Measurements from ENCODE around the gene RHOJ.
"Not testable (repeated sequence)": the region's sequence is repeated elsewhere in the genome, so short reads cannot be mapped to it uniquely, and the experiment has no call there.

The RHOJ gene

GRCh38 chr14:63204407-63205043, at the start of gene RHOJ:
RHOJ (plus strand) TSS chr14:63204443; CDS start chr14:63204870, 427 bp downstream.
- Histone ChIP-seq H3K9ac (ENCODE audit: low read length) (peak within 1 kb of the TSS; percentile 64), H3K4me3 (ENCODE audit: low read length) (peak within 1 kb of the TSS; percentile 61)

DNA sequence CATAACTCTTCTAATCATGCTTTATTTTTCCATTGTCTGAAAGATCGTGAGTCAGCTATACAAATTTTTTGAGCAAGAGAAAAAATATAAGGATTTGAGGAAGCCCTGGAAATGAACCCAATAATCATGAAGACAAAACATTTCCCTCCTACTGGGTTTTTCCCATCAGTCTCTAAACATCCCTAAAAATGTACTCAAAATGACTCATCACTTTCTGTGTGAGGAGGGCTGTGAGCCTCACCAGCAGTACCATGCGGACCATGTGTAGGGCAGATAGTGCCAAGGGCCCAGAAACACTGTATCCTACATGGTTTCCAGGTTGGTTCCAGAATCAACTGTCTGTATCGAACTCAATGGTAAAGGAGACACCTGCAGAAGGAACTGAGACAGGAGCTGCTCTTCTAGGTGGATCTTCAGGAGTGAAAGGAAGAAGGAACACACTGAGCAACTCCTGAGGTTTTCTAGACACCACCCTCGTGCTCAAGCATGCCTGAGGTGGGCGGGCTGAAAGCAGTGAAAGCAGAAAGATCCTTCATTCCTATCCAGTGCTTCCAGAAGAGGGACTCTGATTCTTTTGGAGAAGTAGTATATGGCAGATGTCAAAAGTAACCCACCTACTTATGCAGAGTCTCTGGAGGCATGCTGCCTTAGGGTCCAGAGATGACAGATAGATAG, 48.6 kb upstream of the RHOJ start:
- no peak overlapping the region for H3K4me3 ChIP-seq (ENCODE audit: low read length)
- no peak overlapping the region for H3K27ac ChIP-seq (ENCODE audit: low read depth, low read length)
- H3K9ac ChIP-seq (ENCODE audit: low read length): no peak overlapping the region
- H3K27me3 ChIP-seq (ENCODE audit: control insufficient read depth, insufficient read depth, low read length): no peaks in the 10 kb centered on the region
- no peaks in the 10 kb centered on the region for H3K4me1 ChIP-seq (ENCODE audit: control insufficient read depth, insufficient read depth, low read length)
- no peaks in the 10 kb centered on the region for H3K36me3 ChIP-seq (ENCODE audit: control insufficient read depth, insufficient read depth, low read length)

More at GRCh38 chr14:63204407-63205043, at the start of gene RHOJ:
- H3K27ac ChIP-seq (ENCODE audit: low read depth, low read length): peak within 1 kb of the TSS; percentile 94
- no peaks in the 10 kb centered on the region for H3K36me3 ChIP-seq (ENCODE audit: control insufficient read depth, insufficient read depth, low read length)
- H3K27me3 ChIP-seq (ENCODE audit: control insufficient read depth, insufficient read depth, low read length): no peaks in the 10 kb centered on the region
- H3K4me1 ChIP-seq (ENCODE audit: control insufficient read depth, insufficient read depth, low read length): peaks cover 6% of the 10 kb centered on the region

GRCh38 chr14:63157195-63157594, 47.0 kb upstream of the RHOJ start:
- Histone ChIP-seq H3K36me3 (ENCODE audit: control insufficient read depth, insufficient read depth, low read length) (no peaks in the 10 kb centered on the region), H3K4me3 (ENCODE audit: low read length) (no peak overlapping the region), H3K9ac (ENCODE audit: low read length) (no peak overlapping the region), H3K27ac (ENCODE audit: low read depth, low read length) (no peak overlapping the region), H3K4me1 (ENCODE audit: control insufficient read depth, insufficient read depth, low read length) (no peaks in the 10 kb centered on the region), H3K27me3 (ENCODE audit: control insufficient read depth, insufficient read depth, low read length) (no peaks in the 10 kb centered on the region)

GRCh38 chr14:63163306-63163705, 40.9 kb upstream of the RHOJ start:
- no peak overlapping the region for H3K4me3 ChIP-seq (ENCODE audit: low read length)
- H3K27me3 ChIP-seq (ENCODE audit: control insufficient read depth, insufficient read depth, low read length): no peaks in the 10 kb centered on the region
- H3K4me1 ChIP-seq (ENCODE audit: control insufficient read depth, insufficient read depth, low read length): no peaks in the 10 kb centered on the region
- H3K9ac ChIP-seq (ENCODE audit: low read length): no peak overlapping the region
- no peaks in the 10 kb centered on the region for H3K36me3 ChIP-seq (ENCODE audit: control insufficient read depth, insufficient read depth, low read length)
- no peak overlapping the region for H3K27ac ChIP-seq (ENCODE audit: low read depth, low read length)

DNA sequence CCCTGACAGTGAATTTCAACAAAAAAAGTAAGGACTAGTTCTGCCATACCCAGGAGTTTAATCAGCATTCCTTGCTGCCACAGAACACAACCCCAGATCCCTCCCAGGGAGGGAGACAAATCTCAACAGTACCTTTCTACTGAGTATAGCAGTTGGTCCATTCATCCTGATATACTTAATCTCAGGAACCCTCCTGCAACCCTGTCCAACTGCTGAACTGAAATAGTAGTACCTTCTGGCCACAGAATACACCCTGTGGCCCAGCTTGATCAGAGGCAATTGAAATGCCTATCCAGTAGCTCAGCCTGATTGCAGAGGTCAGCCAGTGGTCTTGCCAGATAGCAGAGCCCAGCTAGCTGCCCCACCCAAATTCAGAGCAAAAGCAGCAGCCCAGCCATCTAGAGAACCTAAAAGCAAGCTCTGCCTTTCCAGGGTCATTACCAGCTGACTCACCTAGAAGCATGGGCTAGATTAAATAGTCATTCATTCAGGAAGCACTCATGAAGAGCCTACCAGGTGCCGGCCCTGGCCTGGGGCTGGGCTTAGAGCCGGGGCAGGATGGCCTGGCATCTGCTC, 40.0 kb upstream of the RHOJ start:
- no peaks in the 10 kb centered on the region for H3K36me3 ChIP-seq (ENCODE audit: control insufficient read depth, insufficient read depth, low read length)
- H3K27me3 ChIP-seq (ENCODE audit: control insufficient read depth, insufficient read depth, low read length): no peaks in the 10 kb centered on the region
- H3K4me1 ChIP-seq (ENCODE audit: control insufficient read depth, insufficient read depth, low read length): no peaks in the 10 kb centered on the region
- no peak overlapping the region for H3K4me3 ChIP-seq (ENCODE audit: low read length)
- no peak overlapping the region for H3K9ac ChIP-seq (ENCODE audit: low read length)
- H3K27ac ChIP-seq (ENCODE audit: low read depth, low read length): no peak overlapping the region

GRCh38 chr14:63165267-63165666, 39.0 kb upstream of the RHOJ start:
- H3K4me1 ChIP-seq (ENCODE audit: control insufficient read depth, insufficient read depth, low read length); H3K9ac ChIP-seq (ENCODE audit: low read length); H3K4me3 ChIP-seq (ENCODE audit: low read length); H3K36me3 ChIP-seq (ENCODE audit: control insufficient read depth, insufficient read depth, low read length); H3K27ac ChIP-seq (ENCODE audit: low read depth, low read length); H3K27me3 ChIP-seq (ENCODE audit: control insufficient read depth, insufficient read depth, low read length): not testable (repeated sequence)

GRCh38 chr14:63167044-63167443, 37.2 kb upstream of the RHOJ start:
- Histone ChIP-seq H3K4me3 (ENCODE audit: low read length) (no peak overlapping the region), H3K4me1 (ENCODE audit: control insufficient read depth, insufficient read depth, low read length) (no peaks in the 10 kb centered on the region), H3K27me3 (ENCODE audit: control insufficient read depth, insufficient read depth, low read length) (no peaks in the 10 kb centered on the region), H3K27ac (ENCODE audit: low read depth, low read length) (no peak overlapping the region), H3K36me3 (ENCODE audit: control insufficient read depth, insufficient read depth, low read length) (no peaks in the 10 kb centered on the region), H3K9ac (ENCODE audit: low read length) (no peak overlapping the region)

DNA sequence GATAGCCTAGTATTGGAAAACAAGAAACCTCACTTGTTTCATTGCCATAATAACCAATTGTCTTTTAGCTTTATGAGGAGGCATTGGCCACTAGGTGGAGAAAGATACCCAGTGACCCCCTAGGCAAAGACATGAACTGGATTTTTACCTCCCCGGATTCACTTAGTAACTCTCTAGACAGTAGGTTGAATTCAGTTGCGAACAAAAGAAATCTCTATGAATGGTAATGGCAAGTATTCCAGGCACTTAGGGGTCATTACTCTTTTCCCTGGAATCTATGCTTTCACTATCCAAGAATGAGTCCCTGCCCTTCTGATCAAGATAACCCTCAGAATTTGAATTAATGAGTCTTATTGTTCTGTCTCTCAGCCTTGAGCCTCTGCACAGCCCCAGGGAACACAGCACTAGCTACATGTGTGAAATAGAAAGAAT, 29.5 kb upstream of the RHOJ start:
- Histone ChIP-seq H3K4me1 (ENCODE audit: control insufficient read depth, insufficient read depth, low read length) (peaks cover 3% of the 10 kb centered on the region), H3K27me3 (ENCODE audit: control insufficient read depth, insufficient read depth, low read length) (no peaks in the 10 kb centered on the region), H3K9ac (ENCODE audit: low read length) (no peak overlapping the region), H3K36me3 (ENCODE audit: control insufficient read depth, insufficient read depth, low read length) (no peaks in the 10 kb centered on the region), H3K4me3 (ENCODE audit: low read length) (no peak overlapping the region), H3K27ac (ENCODE audit: low read depth, low read length) (no peak overlapping the region)

DNA sequence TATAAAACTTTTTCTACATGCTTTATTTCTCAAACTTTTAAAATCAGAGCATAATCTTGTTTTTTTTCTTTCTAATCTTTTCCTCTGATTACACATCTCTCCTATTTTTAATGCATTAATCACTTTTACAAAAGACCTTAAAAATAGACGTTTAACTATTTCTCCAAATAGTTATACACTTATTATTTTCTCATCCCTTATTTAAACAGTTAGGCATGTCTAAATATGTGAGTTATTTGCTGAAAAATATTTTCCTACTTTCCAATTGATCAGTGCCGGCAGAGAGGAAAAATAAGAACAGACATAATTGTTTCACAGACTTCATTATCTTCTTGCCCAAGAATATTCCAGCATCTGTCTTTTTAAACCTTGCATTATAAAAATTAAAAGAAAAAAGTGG, 28.7 kb upstream of the RHOJ start:
- no peak overlapping the region for H3K27ac ChIP-seq (ENCODE audit: low read depth, low read length)
- no peaks in the 10 kb centered on the region for H3K27me3 ChIP-seq (ENCODE audit: control insufficient read depth, insufficient read depth, low read length)
- no peaks in the 10 kb centered on the region for H3K36me3 ChIP-seq (ENCODE audit: control insufficient read depth, insufficient read depth, low read length)
- peaks cover 3% of the 10 kb centered on the region for H3K4me1 ChIP-seq (ENCODE audit: control insufficient read depth, insufficient read depth, low read length)
- no peak overlapping the region for H3K9ac ChIP-seq (ENCODE audit: low read length)
- no peak overlapping the region for H3K4me3 ChIP-seq (ENCODE audit: low read length)

GRCh38 chr14:63178912-63179311, 25.3 kb upstream of the RHOJ start:
- Histone ChIP-seq H3K4me3 (ENCODE audit: low read length) (no peak overlapping the region), H3K9ac (ENCODE audit: low read length) (no peak overlapping the region), H3K27me3 (ENCODE audit: control insufficient read depth, insufficient read depth, low read length) (no peaks in the 10 kb centered on the region), H3K27ac (ENCODE audit: low read depth, low read length) (no peak overlapping the region), H3K36me3 (ENCODE audit: control insufficient read depth, insufficient read depth, low read length) (no peaks in the 10 kb centered on the region), H3K4me1 (ENCODE audit: control insufficient read depth, insufficient read depth, low read length) (peaks cover 3% of the 10 kb centered on the region)

- no peak overlapping the region for H3K4me3 ChIP-seq (ENCODE audit: low read length)
- no peak overlapping the region for H3K9ac ChIP-seq (ENCODE audit: low read length)
- peak overlapping the region; percentile 6 for H3K27ac ChIP-seq (ENCODE audit: low read depth, low read length)
- peaks cover 3% of the 10 kb centered on the region for H3K4me1 ChIP-seq (ENCODE audit: control insufficient read depth, insufficient read depth, low read length)
- no peaks in the 10 kb centered on the region for H3K36me3 ChIP-seq (ENCODE audit: control insufficient read depth, insufficient read depth, low read length)
- no peaks in the 10 kb centered on the region for H3K27me3 ChIP-seq (ENCODE audit: control insufficient read depth, insufficient read depth, low read length)
Measured at GRCh38 chr14:63179383-63179782, 24.9 kb upstream of the RHOJ start.

- Histone ChIP-seq H3K4me1 (ENCODE audit: control insufficient read depth, insufficient read depth, low read length) (peaks cover 3% of the 10 kb centered on the region), H3K9ac (ENCODE audit: low read length) (no peak overlapping the region), H3K27me3 (ENCODE audit: control insufficient read depth, insufficient read depth, low read length) (no peaks in the 10 kb centered on the region), H3K36me3 (ENCODE audit: control insufficient read depth, insufficient read depth, low read length) (no peaks in the 10 kb centered on the region), H3K27ac (ENCODE audit: low read depth, low read length) (no peak overlapping the region), H3K4me3 (ENCODE audit: low read length) (no peak overlapping the region)
Measured at GRCh38 chr14:63180011-63180410, 24.2 kb upstream of the RHOJ start.

GRCh38 chr14:63182968-63183367, 21.3 kb upstream of the RHOJ start:
- H3K36me3 ChIP-seq (ENCODE audit: control insufficient read depth, insufficient read depth, low read length): no peaks in the 10 kb centered on the region
- H3K4me3 ChIP-seq (ENCODE audit: low read length): no peak overlapping the region
- H3K27ac ChIP-seq (ENCODE audit: low read depth, low read length): no peak overlapping the region
- H3K9ac ChIP-seq (ENCODE audit: low read length): no peak overlapping the region
- peaks cover 3% of the 10 kb centered on the region for H3K4me1 ChIP-seq (ENCODE audit: control insufficient read depth, insufficient read depth, low read length)
- no peaks in the 10 kb centered on the region for H3K27me3 ChIP-seq (ENCODE audit: control insufficient read depth, insufficient read depth, low read length)

Measured in rectal smooth muscle tissue (tissue), 1 donor.